GM18507 (cell line): ENCODE data around the gene LRRC27.

Source experiments
- DNase-seq: peaks from one replicate; pipeline ENCODE4 v3.0.0; 2011; ENCODE audit warnings: low read depth; ENCODE audit not compliant: insufficient read length; ENCODE audit errors: extremely low spot score
- FAIRE-seq: peaks from 2 replicates; lab custom pipeline; 2011; peaks lifted over from hg19 to GRCh38; lab: Jason Lieb, UNC

The LRRC27 gene

DNA sequence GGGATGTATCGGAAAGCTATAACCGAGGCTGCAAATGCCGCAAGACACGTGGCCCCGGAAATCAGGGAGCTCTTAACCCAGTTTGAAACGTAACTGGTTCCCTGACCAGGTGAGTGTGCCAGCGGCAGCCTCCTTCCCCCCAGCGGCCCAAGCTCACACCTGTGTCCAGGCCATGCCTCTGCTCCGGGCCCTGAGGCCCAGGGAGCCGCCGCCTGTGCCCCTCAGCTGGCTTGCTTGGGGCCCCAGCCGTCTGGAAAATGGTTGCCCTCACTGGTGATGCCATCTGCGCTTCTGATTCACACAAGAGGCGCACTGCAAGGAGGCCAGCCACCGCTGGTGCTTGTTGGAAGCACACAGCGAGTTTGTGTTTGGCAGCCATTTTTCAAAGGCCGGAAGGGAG lies 74.2 kb downstream of the LRRC27 start:
- DNase-seq (no peak), FAIRE-seq (no peak)

DNA sequence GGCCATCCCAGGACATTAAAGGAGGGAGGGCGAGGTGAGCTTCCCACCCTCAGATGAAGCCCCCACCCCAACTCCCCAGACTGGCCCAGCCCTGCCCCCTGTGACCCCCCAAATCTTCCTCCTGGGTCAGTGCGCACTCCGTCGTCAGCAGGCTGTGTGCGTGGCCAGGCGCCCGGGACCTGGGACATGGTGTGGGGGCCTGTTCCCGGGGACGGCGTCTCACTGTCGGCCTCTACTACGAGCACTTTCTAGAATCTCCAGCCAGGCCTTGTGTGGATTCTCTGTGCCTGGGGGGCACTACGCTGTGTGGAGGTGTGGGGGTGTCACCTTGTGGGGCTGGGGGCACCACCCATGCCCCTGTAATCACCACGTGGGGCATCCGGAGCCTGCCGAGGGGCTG lies 74.8 kb downstream of the LRRC27 start:
- no peak for FAIRE-seq
- no peak for DNase-seq

DNA sequence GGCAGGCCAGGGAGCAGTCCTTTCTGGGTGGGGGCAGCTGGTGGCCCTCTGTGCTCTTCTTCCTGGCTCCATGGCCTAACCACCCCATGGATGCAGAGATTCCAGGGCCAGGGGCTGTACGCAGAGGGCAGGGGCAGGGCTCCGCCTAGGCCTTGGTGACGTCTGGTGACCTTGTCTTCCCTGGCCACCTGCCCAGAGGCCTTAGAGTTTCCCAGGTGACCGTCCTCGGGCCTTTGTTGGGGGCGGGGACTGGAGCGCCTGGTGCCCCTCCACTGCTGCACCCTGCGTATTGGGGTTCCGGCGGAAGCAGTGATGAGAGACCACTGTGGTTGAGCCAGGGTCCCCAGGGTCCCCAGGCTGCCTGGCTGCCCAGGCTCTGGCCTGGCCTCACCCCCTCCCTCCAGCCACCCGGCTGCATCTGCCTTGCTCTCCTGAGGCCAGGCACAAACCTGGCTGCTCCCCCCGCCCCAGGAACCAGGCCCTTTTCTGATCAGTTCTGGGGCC lies 75.3 kb downstream of the LRRC27 start:
- FAIRE-seq (no peak), DNase-seq (no peak)

DNA sequence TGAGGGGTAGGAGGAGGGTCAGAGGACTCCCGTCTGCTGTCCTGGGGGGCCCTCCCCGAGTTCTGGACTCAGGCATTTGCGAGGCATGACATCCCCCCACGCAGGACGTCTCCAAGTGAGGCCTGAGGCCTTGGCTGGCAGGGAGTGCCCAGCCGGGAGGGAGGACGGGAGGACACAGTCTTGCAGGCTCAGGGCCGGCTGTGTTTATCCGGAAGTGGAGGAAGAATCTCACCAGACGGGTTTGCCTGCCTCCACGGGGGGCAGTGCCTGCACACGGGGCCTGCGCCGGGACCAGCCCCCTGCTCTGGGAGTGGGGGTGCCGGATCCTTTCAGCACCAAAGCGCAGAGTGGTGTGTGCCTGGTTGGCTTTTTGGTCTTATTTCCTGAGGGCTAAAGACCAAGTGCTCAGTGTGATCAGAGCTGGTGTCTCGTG lies 75.9 kb downstream of the LRRC27 start:
- FAIRE-seq: no peak
- DNase-seq: no peak

DNA sequence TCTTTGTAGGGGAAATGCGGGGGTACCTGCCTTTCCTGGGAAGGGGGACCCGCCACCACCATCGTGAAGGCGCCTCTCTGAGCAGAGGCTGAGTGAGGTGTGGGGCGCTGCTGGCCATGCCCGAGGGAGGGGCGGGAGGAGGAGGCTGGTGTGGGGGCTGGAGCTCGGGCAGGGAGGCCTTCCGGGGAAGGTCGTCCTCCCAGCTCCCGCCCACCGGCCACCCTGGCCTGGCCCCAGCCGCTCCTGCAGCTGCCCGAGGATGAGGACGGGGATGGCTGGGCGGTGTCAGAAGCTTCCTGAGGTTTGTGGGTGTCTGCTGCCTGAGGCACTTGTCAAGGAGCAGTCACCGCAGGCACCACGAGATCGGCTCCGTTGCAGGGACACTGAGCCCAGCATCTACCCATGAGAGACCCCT lies 76.4 kb downstream of the LRRC27 start:
- FAIRE-seq: no peak
- DNase-seq: no peak

DNA sequence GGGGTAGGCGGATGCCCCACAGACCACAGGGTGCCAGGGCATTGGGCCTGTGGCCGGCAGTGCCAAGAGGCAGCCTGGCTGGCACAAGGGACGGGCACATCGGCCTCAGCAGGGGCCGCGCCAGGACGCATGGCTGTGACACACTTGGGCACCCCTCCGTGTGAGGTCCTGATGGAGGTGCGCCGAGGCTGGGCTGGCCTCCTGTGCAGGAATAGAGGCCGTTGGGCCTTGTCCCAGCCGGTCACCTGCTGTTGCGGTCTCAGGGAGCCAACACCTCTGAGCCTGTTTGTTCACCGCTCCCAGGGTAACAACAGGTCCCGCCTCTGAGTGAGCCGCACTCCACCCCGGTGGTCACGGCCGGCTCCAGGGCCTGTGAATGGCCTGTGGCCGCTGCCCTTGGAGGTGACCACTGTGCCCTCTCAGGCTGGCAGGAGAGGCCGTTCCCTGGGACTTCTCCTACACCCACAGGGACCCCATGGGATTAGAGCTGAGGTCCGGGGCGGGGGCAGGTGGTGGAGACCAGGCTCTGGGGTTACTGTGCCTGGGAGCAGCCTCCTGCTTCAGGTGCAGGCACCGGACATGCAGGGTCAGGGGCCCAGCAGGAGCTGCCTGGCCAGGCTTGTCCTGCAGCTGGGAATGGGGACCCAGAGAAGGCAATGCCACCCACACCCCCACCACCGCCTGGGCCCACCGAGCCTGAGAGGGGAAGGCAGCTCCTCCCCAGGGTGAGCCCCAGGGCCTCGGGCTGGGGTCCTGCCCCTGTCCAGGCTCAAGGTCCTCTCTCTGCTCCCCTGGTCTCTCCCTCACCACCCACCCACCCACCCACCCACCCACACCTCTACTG lies 77.1 kb downstream of the LRRC27 start:
- DNase-seq (no peak), FAIRE-seq (no peak)

DNA sequence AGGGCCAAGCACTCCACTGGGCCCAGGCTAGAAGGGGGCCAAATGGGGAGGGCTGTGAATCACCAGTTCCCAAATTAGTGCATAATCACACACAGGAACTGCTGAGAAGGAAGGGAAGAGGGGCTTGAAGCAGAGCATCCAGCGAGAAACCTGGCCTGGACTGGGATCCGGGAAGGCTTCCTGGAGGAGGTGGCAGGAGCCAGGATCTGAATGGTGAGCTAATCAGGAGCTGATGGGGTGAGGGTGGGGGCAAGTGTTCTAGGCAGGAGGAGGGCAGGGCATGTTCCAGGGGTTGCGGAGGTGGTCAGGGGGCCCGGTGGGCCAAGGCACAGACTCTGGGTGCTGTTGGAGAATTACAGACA lies 77.7 kb downstream of the LRRC27 start:
- FAIRE-seq (no peak), DNase-seq (no peak)

DNA sequence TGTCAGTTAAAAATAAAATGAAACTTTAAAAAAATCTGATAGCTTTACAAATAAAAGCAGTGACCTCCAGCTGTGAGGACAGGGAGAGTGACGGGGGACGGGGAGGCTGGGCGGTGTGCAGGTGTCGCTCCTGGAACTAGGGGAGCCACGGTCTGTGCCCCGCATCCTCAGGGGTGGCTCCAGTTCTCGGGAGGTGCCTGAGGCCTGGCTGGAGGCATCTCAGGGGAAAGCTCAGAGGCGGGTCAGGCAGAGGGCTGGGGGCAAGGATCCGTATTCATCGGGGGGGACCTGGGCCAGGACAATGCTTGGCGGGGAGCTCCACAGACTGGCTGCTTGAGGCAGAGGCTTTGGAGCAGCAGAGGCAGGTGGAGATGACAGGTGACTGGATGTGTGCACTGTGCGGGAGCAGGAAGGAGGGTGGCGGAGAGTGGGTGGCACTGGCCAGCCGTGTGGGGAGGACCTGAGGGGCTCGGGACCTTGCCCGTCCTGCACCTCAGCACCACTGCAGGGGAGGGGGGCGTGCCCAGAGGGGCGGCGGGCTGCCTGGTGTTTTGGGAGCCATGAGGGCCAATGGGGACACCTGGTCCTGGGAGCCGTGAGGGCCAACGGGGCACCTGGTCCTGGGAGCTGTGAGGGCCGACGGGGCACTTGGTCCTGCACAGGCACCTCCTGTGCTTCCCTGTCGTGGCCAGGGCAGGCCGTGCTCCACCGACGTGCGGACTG lies 78.2 kb downstream of the LRRC27 start:
- FAIRE-seq (no peak), DNase-seq (no peak)

DNA sequence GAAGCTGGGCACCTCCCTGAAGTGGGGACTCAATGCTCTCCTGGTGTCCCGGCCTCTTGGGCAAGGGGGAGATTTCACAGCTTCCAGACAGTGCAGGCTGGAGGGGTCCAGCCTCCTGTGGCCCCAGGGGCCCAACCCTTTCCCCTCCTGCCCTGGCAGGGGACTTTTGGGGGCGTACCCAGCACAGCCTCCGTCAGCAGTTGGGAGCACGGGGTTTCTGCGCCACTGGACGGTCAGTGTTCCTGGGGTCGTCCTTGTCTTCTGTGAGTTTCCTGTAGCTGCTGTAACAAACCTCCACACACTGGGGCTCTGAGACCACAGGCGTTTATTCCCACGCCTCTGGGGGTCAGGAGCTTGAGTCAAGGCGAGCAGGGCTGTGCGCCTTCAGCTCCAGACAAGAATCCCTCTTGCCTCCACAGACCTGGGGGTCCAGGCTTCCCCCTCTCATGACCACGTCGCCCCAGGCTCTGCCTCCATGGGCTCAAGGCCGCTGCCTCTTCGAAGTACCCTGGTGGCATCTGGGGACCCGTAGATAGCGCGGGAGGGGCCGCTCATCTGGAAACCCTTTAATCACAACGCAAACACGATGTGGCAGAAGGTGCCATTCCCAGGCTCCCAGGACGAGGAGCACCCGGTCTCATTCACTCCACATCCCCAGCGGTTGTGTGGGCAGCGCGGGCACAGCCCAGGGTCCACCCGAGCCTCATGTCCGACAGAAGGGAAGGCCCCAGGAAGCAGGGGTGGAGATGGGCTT lies 79.0 kb downstream of the LRRC27 start:
- FAIRE-seq (no peak), DNase-seq (no peak)

DNA sequence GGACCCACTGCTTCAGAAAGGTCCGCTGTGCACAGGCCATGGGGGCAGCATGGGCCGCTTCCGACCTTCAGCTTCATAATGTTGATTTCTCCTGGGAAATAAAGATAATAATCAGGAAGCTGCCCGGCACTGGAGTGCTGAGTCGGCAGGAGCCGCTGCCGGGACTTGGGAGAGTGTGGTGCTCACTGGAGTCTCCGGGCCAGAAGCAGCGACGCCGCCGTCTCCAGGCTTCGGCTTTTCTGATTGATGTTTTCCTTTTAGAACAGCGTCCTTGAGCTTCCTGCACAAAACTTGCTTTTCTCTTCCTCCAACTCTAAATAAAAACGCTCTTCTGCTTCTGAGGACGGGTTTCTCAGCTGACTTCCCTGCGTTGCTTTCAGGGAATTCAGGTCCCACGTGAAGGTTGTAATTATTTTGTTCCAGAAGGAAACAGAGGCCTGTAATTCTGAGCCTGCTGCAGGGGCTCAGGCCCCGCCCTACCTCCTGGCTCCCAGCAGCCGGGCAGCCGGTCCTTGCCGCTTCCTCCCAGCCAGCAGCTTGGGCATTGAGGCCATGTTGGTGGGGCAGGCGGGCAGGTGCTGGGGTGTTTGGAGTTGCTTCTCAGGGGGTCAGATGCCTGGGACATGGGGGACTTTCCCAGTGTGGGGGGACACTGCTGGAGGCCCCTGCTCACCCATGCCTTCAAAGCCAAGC lies 79.7 kb downstream of the LRRC27 start:
- FAIRE-seq (no peak), DNase-seq (no peak)

DNA sequence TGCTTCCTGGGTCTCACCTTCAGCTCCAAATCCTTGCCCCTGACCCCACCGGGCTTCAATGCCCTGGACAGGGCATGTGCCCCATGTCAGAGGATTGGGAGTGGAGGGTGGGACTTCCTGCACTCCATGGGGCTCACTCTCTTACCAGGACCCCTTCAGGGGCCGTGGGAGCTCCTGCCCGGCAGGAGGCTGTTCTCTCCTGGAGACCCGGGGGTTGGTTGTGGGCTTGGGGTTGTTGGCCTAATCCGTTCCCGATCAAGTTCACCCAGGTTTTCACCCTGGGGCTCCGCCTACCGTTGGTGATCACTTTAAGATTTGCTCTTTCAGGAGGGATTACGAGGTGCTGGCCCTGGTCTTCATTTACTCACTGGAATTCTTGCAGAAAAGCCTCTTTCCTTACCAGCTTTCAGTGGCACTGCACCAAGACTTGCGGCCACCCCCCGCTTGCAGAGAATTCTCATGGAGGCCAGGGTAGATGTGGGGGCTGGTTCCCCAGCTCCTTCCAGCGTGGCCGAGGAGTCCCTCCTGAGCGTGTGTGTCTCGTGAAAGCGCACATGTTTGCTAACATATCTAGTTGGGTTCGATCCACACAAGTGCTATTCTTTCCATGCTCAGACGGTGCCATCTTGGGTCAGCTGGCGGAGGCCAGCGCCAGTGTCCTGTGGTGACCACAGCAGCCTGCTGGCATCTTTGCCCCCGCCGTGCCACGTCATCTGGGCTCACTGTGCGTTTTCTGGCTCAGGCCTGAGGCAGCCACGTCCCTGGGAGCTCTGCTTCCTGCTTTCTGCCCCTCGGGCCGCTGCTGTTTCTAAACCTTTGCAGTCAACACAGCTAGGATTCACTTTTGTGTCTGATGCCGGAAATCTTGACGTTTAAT lies 80.6 kb downstream of the LRRC27 start:
- FAIRE-seq (no peak), DNase-seq (no peak)

DNA sequence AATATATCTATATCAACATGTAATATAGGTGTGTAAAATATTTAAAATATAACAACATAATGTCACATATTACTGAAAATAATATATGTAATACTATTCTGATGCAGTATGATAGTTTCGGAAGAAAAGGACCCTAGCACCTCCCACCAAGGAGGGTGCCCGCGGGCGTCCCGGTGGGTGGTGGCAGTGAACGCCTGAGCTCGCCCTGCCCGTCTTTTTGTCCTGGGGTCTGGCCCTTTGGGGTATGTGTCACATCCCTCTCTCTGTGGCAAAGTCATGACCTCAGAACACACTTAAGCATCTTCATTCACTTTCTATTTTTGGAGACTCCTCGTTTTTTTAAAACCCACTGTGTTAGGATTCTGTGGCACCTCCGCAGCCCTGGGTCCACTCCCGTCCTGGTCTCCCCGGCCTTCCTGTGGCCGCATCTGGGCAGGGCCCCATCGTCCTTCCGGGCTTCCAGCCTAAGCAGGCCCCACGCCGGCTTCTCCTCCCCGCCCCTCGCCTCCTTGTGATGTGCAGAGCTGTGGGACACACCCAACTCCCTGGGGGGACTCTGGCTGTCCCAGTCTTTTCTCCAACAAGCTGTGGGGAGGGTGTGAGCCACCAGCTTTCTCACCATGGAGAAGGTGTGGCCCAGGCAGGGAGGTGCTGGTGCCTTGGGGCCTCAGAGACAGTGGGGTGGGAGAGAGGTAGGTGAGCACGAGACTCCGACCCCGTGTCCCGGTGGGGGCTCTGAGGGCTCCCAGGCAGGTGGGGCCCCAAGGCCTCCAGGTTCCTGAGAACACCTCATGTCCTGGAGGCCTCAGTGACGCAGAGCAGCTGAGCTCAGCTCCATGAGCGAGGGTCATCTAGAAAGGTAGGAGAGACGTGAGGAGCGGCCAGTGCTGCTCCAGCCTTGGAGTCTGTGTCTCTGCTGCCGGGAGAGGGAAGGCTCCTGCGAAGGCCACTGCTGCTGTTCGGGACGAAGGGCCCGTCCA lies 81.5 kb downstream of the LRRC27 start:
- DNase-seq: no peak
- no peak for FAIRE-seq

DNA sequence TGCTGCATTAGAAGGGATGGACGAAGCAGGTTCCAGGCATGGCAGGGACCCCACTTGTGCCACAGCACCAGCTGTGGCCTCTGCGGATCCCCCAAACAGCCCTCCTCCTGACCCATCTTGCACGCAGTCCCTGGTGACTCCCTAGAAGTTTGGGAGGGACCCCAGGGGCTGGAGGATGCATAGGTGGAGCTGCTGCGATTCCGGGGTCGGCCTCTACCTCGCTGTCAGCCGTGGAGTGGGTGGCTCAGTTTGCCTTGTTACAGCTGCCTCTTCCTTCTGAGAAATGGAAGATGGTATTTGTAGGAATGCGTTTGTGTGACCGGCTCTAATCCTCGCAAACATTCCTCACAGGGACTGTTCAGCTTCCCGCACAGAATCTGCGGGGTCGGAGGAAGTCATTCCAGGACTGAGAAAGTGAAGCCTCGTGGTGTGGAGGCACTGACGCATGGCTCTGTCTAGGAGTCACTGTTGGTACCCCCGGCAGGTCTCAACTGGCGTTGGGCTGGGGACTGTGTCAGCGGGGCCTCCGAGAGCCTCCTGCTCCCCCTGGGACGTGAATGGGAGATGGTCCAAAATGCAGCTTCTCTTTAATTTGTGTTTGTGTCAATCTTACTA lies 82.5 kb downstream of the LRRC27 start:
- FAIRE-seq (no peak), DNase-seq (no peak)

DNA sequence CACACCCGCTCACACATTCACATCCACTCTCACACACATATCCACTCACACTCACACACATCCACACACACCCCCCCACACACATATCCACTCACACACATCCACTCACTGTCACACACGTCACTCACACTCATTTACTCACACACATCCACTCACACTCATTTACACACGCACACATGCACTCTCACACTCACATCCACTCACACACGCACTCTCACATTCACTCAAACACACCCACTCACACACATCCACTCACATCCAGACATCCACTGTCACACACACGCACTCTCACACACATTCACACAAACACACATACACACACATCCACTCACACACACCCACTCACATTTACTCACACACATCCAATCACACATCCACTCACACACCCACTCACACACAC lies 83.3 kb downstream of the LRRC27 start:
- DNase-seq: no peak
- no peak for FAIRE-seq

DNA sequence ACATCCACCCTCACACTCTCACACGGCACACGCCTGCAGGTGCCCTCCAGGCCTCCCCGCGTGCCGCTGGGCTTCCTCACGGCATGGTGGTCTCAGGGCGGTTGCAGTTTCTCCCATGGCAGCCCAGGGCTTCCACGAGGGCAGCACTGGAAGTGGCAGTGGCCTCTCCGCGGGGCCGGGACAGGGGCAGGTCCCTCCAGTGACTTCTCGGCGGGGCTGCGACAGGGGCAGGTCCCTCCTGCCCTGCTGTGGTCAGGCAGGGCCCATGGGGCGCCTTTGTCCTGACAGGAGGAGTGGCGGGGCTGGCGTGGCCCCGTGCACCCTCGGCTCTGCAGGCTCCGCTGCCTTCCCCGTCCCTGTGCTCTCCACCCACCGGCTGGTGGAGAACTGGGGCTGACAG lies 84.0 kb downstream of the LRRC27 start:
- DNase-seq (no peak), FAIRE-seq (no peak)

DNA sequence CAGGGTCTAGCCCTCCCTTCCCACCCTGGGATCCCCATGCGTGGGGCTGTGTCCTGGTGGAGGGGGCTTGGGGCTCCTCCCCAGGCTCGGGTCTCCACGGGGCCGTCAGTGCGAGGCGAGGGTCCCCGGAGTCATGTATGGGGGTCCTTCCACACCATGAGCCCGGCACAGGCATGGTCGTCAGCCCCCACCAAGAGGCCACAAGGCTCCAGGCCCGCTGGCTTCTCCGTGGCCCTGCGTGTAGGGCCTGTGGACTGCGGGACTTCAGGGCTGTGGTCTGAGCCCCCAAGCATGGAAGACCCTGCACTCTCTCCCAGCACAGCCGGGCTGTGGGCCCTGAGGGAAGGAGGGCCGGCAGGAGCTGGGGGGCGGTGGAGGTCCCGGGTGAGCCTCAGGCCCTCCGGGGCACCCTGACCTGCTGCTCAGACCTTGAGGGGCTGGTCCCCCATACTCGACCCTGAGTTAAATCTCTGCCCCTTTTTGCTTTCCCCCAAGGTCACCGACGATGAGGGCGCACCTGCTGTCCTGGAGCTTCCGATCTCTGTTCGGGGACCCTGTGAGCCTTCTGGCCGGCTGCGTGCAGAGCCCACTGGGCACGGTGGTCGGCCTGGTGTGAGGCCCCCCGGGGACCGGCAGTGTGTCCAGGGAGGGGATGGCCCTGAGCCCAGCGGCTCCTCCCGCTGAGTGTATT lies 84.7 kb downstream of the LRRC27 start:
- DNase-seq (no peak), FAIRE-seq (no peak)
